Posterior vena cava (tissue), 2 donors: Measurements from ENCODE around the gene MRPL51. TPM values are rescaled to one million over a fixed set of nuclear protein-coding genes. Genes with fewer than 3 reads are reported as not detected.
"Not testable (repeated sequence)": the region's sequence is repeated elsewhere in the genome, so short reads cannot be mapped to it uniquely, and the experiment has no call there.

Experiments
- DNase-seq: peaks from one replicate; pipeline ENCODE4 v3.0.0-alpha.2; 2020; ENCODE audit warnings: low spot score
- intact Hi-C, 2 donors: fragments of 100-400 bp; cut with DNase I; formaldehyde crosslinking; loops; one replicate each; pipeline versions ENCODE4 v1.14.1 to v1.14.2; 2022 to 2023
- total RNA-seq, 2 donors: library from RNA; stranded (reverse); fragmentation: NEBNext Ultra II Directional; extraction: Animal tissue kit (Norgen Biotek cat#: 25700); gene quantifications; one replicate each; pipeline ENCODE4 v1.2.1, GENCODE V29; 2021
- donor health status: DM: yes; HTN: yes; CAD: no.
- donor health status: DM: yes; HTN: yes; CAD: no.

Gene MRPL51
- total RNA-seq, 2 donors from 2014 or later = 90.1 to 102 TPM

GRCh38 chr12:6467571-6468282 lies 25.3 kb downstream of the MRPL51 start:
- intact Hi-C loops = loop anchor here in 1 of 2 donors (10.0 kb wide), 1 partner anchor 133 kb away; no protein-coding TSS in a partner anchor
- DNase-seq = not testable (repeated sequence)

- intact Hi-C loops = loop anchor here in 1 of 2 donors (10.0 kb wide), 1 partner anchor 132 kb away; no protein-coding TSS in a partner anchor
- DNase-seq = not testable (repeated sequence)
Observed at GRCh38 chr12:6466751-6467150, 26.3 kb downstream of the MRPL51 start.

GRCh38 chr12:6466184-6466573 lies 26.9 kb downstream of the MRPL51 start:
- DNase-seq = no peak
- intact Hi-C loops = loop anchor here in 1 of 2 donors (10.0 kb wide), 1 partner anchor 131 kb away; no protein-coding TSS in a partner anchor

GRCh38 chr12:6465467-6466183 lies 27.4 kb downstream of the MRPL51 start:
- intact Hi-C loops = loop anchor here in 1 of 2 donors (10.0 kb wide), 1 partner anchor 131 kb away; no protein-coding TSS in a partner anchor
- no peak for DNase-seq

- intact Hi-C loops = loop anchor here (5.0 to 10.0 kb wide), 3 partner anchors 37 to 137 kb away; no protein-coding TSS in a partner anchor
Observed at GRCh38 chr12:6464531-6464930, 28.5 kb downstream of the MRPL51 start.

GRCh38 chr12:6463858-6464257 lies 29.2 kb downstream of the MRPL51 start:
- intact Hi-C loops = loop anchor here (2.0 to 10.0 kb wide), 4 partner anchors 37 to 137 kb away; no protein-coding TSS in a partner anchor
- no peak for DNase-seq

More at GRCh38 chr12:6464531-6464930, 28.5 kb downstream of the MRPL51 start:
- no peak for DNase-seq

GRCh38 chr12:6463216-6463615 lies 29.8 kb downstream of the MRPL51 start:
- no peak for DNase-seq
- intact Hi-C loops = loop anchor here (2.0 to 10.0 kb wide), 4 partner anchors 36 to 136 kb away; no protein-coding TSS in a partner anchor

- intact Hi-C loops = loop anchor here (2.0 to 10.0 kb wide), 4 partner anchors 35 to 135 kb away; no protein-coding TSS in a partner anchor
Observed at GRCh38 chr12:6462234-6462995, 30.6 kb downstream of the MRPL51 start.

GRCh38 chr12:6461401-6462233 lies 31.4 kb downstream of the MRPL51 start:
- intact Hi-C loops = loop anchor here (2.0 to 10.0 kb wide), 4 partner anchors 34 to 134 kb away; no protein-coding TSS in a partner anchor

More at GRCh38 chr12:6462234-6462995, 30.6 kb downstream of the MRPL51 start:
- DNase-seq = peak; percentile 69

GRCh38 chr12:6460751-6461371 lies 32.2 kb downstream of the MRPL51 start:
- intact Hi-C loops = loop anchor here (5.0 to 10.0 kb wide), 3 partner anchors 34 to 134 kb away; no protein-coding TSS in a partner anchor
- DNase-seq = no peak

More at GRCh38 chr12:6461401-6462233, 31.4 kb downstream of the MRPL51 start:
- peak; percentile 89 for DNase-seq

GRCh38 chr12:6459004-6459337 lies 34.1 kb downstream of the MRPL51 start:
- intact Hi-C loops = no loop called here

GRCh38 chr12:6458281-6459003 lies 34.6 kb downstream of the MRPL51 start:
- intact Hi-C loops = no loop called here
- no peak for DNase-seq

More at GRCh38 chr12:6459004-6459337, 34.1 kb downstream of the MRPL51 start:
- no peak for DNase-seq

- peak; percentile 56 for DNase-seq
- intact Hi-C loops = no loop called here
Observed at GRCh38 chr12:6457220-6457945, 35.7 kb downstream of the MRPL51 start.

GRCh38 chr12:6452944-6453630 lies 40.0 kb downstream of the MRPL51 start:
- peak; percentile 83 for DNase-seq
- intact Hi-C loops = no loop called here

GRCh38 chr12:6452245-6452943 lies 40.7 kb downstream of the MRPL51 start:
- DNase-seq = peak; percentile 63
- intact Hi-C loops = no loop called here
